Astrocyte of the spinal cord (primary cell): ENCODE measurements around the gene GORASP1.

Source experiments
- DNase-seq: peaks from one replicate; pipeline ENCODE4 v3.0.0; 2011; ENCODE audit warnings: low read depth, low spot score
- H3K4me3 ChIP-seq: 2 replicates; pipeline ENCODE4 v1.5.1; 2011; ENCODE audit warnings: low read depth, mild to moderate bottlenecking, low read length, moderate library complexity
- in situ Hi-C: cut with HindIII; loops from 2 replicates; pipeline ENCODE4 v1.10.0; 2017; ENCODE audit warnings: low sequenced_read_pairs
- TF ChIP-seq, protein P1 (sequence below): IDR thresholded peaks from 2 replicates; pipeline ENCODE4 v1.5.1; 2012; ENCODE audit warnings: low read depth, mild to moderate bottlenecking, low read length, inconsistent platforms

The GORASP1 gene

DNA sequence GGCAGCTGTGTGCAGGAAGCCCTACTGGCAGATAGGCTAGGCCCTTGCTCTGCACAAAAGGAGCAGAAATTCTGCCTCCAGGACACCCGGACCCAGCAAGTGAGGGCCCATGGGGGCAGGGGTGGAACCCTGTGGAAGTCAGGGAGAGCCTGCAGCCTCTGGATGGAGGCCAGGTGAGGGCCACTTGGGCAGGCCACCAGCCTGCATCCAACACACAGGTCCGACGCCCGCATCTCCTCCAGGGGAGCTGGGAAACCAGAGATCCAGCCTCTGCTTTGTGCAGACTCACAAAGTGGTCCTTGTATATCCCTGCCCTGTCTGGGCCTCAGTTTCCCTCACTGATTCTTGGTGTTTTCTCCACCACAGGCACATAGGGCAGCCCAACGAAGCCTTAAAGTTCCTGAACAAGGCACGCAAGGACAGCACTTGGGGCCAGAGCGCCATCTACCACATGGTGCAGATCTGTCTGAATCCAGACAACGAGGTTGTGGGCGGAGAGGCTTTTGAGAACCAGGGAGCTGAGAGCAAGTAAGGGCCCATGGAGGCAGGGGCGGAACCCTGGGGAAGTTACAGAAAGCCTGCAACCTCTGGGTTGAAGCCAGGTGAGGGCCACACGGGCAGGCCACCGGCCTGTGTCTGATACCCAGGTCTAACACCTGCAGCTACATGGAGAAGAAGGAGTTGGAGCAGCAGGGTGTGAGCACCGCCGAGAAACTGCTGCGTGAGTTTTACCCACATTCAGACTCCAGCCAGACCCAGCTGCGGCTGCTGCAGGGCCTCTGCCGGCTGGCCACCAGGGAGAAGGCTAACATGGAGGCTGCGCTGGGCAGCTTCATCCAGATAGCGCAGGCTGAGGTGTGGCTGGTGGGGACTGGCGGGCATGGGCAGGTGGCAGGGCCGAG is 29.4 kb upstream of the GORASP1 start:
- TF ChIP-seq, protein P1, sequence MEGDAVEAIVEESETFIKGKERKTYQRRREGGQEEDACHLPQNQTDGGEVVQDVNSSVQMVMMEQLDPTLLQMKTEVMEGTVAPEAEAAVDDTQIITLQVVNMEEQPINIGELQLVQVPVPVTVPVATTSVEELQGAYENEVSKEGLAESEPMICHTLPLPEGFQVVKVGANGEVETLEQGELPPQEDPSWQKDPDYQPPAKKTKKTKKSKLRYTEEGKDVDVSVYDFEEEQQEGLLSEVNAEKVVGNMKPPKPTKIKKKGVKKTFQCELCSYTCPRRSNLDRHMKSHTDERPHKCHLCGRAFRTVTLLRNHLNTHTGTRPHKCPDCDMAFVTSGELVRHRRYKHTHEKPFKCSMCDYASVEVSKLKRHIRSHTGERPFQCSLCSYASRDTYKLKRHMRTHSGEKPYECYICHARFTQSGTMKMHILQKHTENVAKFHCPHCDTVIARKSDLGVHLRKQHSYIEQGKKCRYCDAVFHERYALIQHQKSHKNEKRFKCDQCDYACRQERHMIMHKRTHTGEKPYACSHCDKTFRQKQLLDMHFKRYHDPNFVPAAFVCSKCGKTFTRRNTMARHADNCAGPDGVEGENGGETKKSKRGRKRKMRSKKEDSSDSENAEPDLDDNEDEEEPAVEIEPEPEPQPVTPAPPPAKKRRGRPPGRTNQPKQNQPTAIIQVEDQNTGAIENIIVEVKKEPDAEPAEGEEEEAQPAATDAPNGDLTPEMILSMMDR: no peak
- no peak overlapping the region for H3K4me3 ChIP-seq
- no peak for DNase-seq
- in situ Hi-C loops: no loop called here

DNA sequence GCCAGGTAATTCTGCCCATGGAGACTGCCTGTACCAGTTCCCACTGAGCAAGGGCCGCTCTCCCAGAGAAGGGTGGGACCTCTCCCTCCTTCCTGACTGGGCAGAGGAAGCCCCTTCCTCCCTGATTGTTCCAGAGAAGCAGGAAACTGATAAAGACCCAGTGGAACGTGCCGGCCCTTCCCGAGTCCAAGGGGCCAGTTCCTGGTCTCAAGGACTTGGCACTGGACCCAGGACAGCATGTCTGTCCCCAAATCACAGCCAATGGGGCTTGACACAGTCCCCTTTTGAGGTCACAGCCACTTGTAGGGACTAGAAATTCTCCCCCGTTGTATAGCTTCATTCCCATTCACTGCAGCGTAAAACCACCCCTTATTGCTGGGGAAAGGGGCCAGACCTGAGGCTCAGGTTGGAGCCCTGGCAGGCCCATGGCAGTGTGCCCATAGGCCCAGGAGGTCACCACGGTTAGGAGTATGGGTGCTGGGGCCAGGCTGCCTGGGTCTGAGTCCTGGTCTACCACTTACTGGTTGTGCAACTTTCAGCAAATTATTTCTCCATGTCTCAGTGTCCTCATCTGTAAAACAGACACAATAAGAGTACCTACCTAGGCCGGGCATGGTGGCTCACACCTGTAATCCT is 27.9 kb upstream of the GORASP1 start:
- TF ChIP-seq, protein P1: no peak
- no peak for DNase-seq
- in situ Hi-C loops: no loop called here
- H3K4me3 ChIP-seq: no peak overlapping the region

DNA sequence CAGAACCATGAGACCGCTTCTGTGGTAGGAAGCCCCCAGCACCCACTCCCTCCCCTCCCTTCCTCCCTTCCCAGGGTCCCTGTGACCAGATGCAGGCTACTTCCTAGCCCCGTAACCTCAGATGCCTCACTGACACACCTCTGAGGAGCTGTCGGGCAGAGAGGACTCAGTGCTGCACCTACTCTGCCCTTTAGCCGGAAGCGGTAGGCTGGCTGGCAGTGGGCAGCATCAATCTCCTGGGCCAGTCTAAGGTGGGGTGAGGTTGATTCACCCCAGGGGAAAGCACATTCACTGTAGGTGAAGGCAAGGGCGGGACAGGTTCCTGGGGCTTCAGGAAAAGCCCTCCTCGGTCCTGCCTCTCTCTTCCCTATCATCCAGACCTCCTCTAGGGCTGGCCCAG is 26.9 kb upstream of the GORASP1 start:
- in situ Hi-C loops: no loop called here
- no peak overlapping the region for H3K4me3 ChIP-seq
- DNase-seq: no peak
- TF ChIP-seq, protein P1: no peak

DNA sequence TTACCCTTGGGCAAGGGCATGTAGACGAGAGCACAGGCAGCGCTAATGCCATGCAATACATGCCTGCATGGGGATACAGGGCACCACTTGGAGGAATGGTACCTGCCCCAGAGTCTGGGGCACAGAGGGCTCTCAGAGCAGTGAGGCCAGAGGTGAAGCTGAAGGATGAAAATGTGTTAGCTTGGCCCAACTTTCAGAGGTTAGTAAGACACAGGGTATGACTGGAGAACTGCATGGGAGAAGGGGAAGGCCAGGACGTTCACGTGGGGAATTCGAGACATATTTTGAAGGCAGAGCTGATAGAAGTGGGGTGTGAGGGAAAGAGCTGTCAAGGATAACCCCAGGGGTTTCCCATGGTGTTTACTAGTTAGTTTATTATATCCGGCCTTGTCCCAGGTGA is 26.4 kb upstream of the GORASP1 start:
- TF ChIP-seq, protein P1: no peak
- H3K4me3 ChIP-seq: no peak overlapping the region
- no peak for DNase-seq
- in situ Hi-C loops: no loop called here

DNA sequence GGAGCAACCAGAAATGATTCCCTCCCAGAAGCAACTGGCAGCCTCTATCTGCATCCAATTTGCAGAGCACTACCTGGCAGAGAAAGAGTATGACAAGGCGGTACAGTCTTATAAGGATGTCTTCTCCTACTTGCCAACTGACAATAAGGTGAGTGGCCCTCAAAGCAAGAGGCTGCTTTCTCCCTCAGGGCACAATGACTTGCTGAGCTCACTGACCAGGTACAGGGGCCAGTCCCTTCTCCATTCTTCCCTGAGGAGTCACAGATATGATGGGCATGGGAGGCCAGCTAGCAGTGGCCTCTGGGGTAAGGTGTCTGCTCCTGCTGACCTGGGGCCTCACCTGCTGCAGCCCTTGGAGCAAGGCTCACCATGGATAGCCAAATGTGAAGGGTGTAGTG is 25.7 kb upstream of the GORASP1 start:
- no peak for DNase-seq
- in situ Hi-C loops: no loop called here
- TF ChIP-seq, protein P1: no peak
- no peak overlapping the region for H3K4me3 ChIP-seq

DNA sequence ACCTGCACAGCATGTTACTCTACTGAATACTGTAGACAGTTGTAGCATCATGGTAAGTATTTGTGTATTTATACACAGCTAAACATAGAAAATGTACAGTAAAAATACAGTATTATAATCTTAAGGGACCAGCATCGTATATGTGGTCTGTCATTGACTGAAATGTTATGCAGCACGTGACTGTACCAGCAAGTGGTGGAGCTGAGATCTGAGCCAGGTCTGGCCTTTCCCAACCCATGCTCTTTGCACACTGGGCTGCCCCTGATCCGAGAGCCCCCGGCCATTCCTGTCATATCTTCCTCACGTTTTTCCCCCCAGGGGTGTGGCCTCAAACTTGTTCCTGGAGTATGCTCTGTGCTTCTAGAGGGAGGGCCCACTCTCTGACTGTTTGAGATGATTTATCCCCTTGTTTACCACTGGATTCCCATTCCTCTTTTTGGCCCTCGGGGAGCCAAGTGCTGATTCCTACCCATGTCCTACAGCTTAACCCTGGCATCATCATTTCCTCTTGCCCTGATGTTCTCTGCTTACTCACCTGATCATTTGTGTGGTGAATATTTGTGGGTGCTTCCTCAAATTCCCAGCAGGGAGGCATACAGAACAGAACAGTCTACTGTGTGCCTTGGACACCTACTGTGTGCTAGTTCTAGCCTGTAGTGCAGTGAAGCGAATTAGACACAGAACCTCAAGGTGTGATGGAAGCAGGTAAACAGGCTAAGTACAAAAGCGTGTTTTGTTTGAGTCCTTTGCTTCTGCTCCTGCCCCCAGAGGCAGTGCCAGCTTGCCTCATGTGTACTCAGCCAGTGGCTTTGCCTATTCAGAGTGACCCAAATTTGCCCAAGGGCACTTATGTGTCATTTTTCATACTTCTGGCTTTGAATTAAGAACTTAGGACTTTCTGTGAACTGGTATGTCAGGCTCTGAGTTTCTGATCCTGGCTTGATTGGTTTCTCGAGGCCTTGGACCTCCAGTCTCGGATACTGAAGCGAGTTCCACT is 25.0 kb upstream of the GORASP1 start:
- TF ChIP-seq, protein P1: no peak
- in situ Hi-C loops: no loop called here
- H3K4me3 ChIP-seq: no peak overlapping the region
- no peak for DNase-seq
